GM18502 (cell line): ENCODE data around the gene GP5.
A peak's percentile ranks its signal among the peaks of the same experiment; 100 is the strongest.

Experiments used
- ATAC-seq: cut with Tn5 transposase; IDR thresholded peaks from one replicate; pipeline ENCODE4 v1.9.1; 2021; ENCODE audit warnings: mild to moderate bottlenecking; ENCODE audit not compliant: unreplicated experiment, poor library complexity

Gene GP5

DNA sequence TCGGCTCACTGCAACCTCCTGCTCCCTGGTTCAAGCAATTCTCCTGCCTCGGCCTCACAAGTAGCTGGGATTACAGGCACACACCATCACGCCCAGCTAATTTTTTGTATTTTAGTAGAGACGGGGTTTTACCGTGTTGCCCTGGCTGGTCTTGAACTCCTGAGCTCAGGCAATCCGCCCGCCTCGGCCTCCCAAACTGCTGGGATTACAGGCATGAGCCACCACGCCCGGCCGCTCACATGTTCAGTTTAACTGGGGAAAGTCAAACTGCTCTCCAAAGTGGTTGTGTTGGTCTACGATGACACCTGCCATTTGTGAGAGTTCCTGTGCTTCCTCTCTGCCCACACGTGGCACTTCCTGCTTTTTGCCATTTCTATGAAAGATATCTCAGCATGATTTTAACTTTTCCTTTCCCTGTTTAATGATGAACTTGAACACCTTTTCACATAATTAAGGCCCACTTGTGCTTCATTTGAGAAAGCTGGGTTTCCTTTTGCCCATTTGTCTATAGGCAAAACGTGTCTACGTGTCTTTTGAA is 877 bp upstream of the GP5 start:
- no peak for ATAC-seq

- no peak for ATAC-seq
Observed at GRCh38 chr3:194397757-194398312, 1.2 kb downstream of the GP5 start.

- ATAC-seq, result peak; percentile 50
Observed at GRCh38 chr3:194396859-194397756, 2.0 kb downstream of the GP5 start.

- ATAC-seq, result no peak
Observed at GRCh38 chr3:194396539-194396858, 2.6 kb downstream of the GP5 start.

- no peak for ATAC-seq
Observed at GRCh38 chr3:194395778-194396538, 3.1 kb downstream of the GP5 start.

DNA sequence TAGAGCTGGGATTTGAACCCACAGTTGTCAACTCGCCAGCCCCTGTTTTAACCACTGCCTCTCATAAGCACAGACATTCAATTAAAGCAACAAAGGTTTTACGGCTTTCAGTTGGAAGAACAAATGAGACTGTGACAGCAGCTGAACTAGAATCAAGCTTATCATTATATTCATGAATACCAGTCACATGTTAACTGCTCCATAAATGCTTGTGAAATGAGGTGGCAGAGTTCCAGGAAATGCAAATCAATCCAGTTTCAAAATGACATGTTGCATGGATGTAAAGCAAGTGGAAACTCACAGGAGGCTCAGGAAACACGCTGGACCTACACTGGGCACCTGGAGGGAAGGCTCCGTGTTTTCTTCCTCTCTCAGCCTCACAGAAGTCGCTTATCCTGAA is 3.9 kb downstream of the GP5 start:
- no peak for ATAC-seq

- no peak for ATAC-seq
Observed at GRCh38 chr3:194392576-194392975, 6.5 kb downstream of the GP5 start.

- ATAC-seq, result no peak
Observed at GRCh38 chr3:194390835-194391234, 8.2 kb downstream of the GP5 start.

- ATAC-seq, result no peak
Observed at GRCh38 chr3:194389269-194389668, 9.8 kb downstream of the GP5 start.

GRCh38 chr3:194387926-194388418 is 11.1 kb downstream of the GP5 start:
- ATAC-seq, result no peak

DNA sequence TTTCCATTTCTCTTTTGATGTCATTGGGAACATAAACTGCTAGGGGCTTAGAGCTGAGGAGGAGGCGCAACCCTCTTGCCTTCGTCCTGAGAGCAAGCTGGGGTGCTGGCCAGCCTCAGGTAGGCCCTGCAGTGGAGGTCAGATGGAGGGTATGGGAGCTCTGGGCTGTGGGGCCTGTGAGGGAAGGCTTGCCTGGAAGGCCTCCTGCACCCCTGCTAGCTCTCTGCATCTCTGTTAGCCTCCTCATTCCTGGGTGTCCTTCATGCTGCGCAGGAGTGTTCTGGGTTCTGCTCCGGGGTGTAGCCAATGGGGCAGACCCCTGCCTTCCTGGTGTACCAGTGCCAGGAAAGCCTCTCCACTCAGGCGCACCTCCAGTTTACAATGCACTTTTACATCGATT is 11.8 kb downstream of the GP5 start:
- no peak for ATAC-seq

DNA sequence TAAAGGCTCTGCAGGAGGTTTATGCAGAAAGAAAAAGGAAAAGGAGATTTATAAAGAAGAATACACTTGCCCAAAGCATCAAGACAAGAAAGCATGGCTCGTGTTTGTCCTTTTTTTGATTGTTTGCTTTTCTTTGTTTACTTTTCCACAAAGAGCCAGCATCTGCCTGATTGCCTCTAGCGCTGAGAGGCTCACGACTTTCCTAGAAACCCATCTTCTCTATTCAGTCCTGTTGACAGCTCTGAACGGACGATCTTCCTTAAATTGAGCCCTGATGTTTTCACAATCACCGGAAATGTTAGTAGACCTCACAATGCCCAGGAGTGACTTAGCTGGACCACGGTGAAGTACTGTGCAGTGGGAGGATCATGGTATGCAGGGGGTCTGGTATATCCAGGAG is 12.4 kb downstream of the GP5 start:
- no peak for ATAC-seq

DNA sequence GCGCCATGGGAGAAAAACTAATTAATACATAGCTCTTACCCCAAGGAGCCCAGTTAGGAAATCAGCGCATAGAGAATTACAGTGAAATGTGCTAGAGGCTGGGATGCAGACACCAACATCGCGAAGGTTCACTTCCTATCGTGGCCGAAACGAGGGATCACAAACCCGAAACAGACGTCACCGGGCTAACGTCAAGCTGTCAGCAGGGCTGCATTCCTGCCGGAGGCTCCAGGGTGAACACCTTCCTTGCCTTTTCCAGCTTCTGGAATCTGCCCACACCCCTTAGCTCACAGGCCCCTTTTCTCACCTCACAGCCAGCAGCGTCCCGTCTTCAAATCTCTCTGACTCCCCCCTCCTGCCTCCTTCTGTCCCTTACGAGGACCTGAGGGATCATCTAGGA is 13.0 kb downstream of the GP5 start:
- ATAC-seq, result no peak

- no peak for ATAC-seq
Observed at GRCh38 chr3:194384569-194385001, 14.5 kb downstream of the GP5 start.

DNA sequence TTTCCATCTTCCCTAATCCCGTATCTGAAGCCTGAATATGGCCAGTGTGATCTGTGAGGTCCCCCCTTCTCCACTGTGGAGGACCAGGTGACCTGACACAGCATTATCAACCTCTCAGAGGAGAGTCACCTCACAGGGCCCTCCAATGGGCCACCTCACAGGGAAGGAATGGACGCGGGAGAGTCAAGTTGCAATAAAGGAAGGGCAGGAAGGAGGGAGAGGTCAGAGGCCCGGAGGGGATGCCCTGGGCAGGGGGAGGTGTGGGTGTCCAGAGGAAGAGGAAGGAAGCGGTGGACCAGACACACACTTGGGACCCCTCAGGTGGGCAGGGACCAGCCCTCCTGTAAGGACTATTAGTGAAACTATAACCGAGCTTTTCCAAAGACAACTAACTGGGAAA is 14.9 kb downstream of the GP5 start:
- ATAC-seq, result no peak

DNA sequence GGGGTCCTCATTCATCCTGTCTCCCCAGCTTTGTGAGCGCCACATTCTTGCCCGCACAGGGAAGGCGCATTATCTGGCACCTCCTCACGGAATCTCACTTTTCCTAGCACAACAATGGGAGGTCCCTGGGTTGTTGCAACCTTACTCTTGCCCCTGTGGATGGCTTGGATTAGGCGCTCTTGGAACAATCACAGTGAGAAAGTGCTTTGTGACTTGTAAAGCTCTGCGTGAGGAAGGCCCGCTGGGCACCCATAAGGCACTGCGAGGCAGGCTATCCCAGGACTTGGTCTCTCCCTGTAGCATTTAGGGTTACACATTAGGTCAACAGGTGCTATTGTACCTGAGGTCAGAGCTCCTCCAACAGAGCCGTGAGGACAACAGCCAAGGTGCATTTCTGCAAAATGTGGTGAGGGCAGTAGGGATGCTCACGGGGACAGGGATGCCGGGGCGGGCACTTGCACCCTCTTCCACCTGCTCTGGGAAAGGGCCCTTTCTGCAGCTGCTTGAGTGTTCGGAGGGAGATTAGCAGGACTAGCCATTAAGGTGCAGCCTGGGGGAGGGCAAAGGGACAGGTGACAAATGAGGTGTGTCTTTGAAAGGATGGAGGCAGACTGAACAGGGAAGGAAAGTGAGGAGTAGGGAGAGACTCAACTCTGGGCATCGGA is 15.7 kb downstream of the GP5 start:
- ATAC-seq, result no peak

DNA sequence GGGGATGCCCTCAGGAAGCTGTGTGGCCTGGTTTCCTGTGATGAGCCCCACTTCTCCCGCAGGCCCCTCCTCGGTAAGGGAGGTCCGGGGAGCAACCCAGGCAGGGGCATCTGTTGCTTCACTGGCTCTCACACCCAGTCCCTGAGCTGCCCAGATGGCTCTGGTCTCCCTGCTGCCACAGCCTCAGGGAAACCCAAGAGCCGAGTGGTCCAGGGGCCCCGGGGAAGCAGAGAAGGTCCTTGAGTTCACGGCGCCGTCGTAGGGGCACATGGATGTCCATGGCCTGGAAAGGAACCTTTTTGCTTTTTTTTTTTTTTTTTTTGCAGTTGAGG is 16.2 kb downstream of the GP5 start:
- ATAC-seq, result no peak

DNA sequence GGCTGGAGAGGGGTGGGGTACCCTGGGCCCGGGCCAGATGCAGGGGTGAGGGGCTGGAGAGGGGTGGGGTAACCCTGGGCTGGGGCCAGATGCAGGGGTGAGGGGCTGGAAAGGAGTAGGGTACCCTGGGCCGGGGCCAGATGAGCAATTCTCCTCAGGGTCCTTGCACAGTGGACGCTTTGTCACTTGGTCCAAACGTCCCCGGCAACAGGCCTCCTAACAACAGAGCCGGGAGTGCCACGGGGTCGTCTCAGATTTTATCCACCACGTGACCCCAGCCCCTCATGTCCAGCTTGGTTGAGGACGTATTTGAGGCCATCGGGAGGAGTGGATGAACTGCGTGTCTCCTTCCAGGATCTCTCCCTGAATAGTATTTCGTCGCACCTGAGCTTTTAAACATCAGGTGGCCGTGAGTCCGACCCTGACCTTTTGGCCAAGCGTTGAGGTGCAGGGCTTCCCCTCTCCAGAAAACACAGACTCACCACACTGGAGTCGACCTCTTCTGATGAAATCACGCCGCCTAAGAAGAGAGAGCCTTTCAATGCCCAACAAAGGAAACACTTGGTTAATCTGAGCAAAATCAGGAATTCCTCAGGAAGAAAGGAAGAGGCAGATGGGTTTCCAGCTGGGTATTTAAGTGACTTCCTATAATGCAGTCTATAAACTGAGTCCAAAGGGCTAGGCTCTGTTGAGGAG is 16.7 kb downstream of the GP5 start:
- no peak for ATAC-seq

DNA sequence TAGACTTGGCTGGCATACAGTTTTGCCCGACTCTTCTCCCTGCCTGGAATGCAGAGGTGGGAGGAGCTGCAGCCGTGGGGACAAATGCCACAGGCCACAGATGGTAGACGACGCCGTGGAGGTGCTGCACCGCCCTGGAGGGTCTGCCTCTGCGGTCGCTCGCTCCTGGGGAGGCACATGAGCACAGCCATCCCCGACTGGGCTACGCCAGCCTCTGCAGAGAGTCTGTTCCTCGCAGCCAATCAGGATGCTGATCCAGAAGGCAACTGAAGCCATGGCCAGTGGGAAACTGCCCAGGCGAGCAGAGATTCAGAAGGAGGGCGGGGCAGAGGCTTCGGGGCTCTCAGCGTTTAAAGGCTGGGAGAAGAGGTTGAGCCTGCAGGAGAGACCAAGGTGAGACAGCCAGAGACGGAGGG is 17.6 kb downstream of the GP5 start:
- ATAC-seq, result no peak

DNA sequence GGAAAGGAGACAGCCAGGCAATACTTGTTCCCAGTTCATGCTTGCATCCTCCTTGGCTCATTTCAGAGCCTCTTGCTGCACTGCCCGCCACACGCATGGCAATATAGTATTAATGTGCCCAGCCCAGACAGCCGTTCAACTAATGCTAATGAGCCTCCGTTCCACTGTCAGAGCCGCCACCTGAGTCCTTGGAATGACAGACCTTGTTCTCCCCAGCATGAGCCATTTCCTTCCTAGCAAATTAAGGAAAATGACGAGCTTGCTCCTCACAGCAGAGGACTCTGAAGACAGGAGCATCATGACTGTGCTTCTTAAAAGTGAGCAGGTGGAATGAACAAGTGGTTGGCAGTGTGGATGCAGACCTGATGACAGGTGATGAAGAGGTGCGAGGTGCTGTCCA is 18.7 kb downstream of the GP5 start:
- no peak for ATAC-seq
